ENCODE results near the gene HCN4. TPM values are rescaled to one million over a fixed set of nuclear protein-coding genes. Genes with fewer than 3 reads are reported as not detected.

The HCN4 gene
- total and polyA plus RNA-seq, 2 donors (not counting 3 experiments of a cell fraction or from before 2014, with no cell fraction given) = 0.01 TPM; not detected in 1

- no peak overlapping the region for H3K4me3 ChIP-seq (replicated peaks in 1 of 3; ENCODE audit: insufficient read depth in 1 of 3, low read depth in 1 of 3, low read length in 3 of 3)
- TF ChIP-seq EZH2 (IDR thresholded peaks at IDR 0.05; ENCODE audit: borderline replicate concordance, low read depth, low read length, severe bottlenecking) = no peak
- TF ChIP-seq JUN (IDR thresholded peaks at IDR 0.05; ENCODE audit: borderline replicate concordance, insufficient read depth, insufficient read length, low read depth) = no peak
- BruUV-seq (replicated peaks) = no TSS peak
- DNase-seq (ENCODE audit: low read depth, low spot score) = no peak
- H3K9me1 ChIP-seq (replicated peaks; ENCODE audit: control insufficient read depth, extremely low read depth, insufficient read depth, low read length) = no peaks in the 10 kb centered on the region
- H4K20me1 ChIP-seq (replicated peaks; ENCODE audit: control insufficient read depth, extremely low read depth, insufficient read depth, low read length) = no peaks in the 10 kb centered on the region
- H3K4me1 ChIP-seq (ENCODE audit: control insufficient read depth, extremely low read depth, insufficient read depth, low read length) = no peaks in the 10 kb centered on the region
- no peak overlapping the region for H2AFZ ChIP-seq (ENCODE audit: low read depth, low read length)
- no peaks in the 10 kb centered on the region for H3K9me3 ChIP-seq (replicated peaks; ENCODE audit: control insufficient read depth, insufficient read depth, low read length)
- H3K27ac ChIP-seq (ENCODE audit: insufficient read depth, low read depth, low read length) = no peak overlapping the region
- no peak for FAIRE-seq
- H3K9ac ChIP-seq (replicated peaks; ENCODE audit: extremely low read depth, insufficient read depth, low read length) = no peak overlapping the region
- H3K79me2 ChIP-seq (ENCODE audit: control insufficient read depth, insufficient read depth, low read length) = no peaks in the 10 kb centered on the region
- intact Hi-C loops (cut with micrococcal nuclease) = no loop called here
- CTCF ChIA-PET = interaction anchor here (1.1 kb wide), 1 partner anchor 46 kb away, joined by 3 read pairs; no protein-coding TSS in a partner anchor
- no peaks in the 10 kb centered on the region for H3K27me3 ChIP-seq (ENCODE audit: control insufficient read depth in 2 of 2, insufficient read depth in 2 of 2, low read length in 2 of 2)
- no peaks in the 10 kb centered on the region for H3K36me3 ChIP-seq (ENCODE audit: control insufficient read depth in 2 of 2, extremely low read depth in 1 of 2, insufficient read depth in 2 of 2, low read length in 2 of 2)
- H3K4me2 ChIP-seq (ENCODE audit: insufficient read depth, low read length) = no peak overlapping the region
- POLR2A ChIA-PET = no interaction called here
- dilution Hi-C loops (cut with MboI; ENCODE audit: extremely low pct_ligation_motif_present, low sequenced_read_pairs) = no loop called here
Observed at GRCh38 chr15:73330206-73331051, 38.3 kb downstream of the HCN4 start.

GRCh38 chr15:73329501-73330200 lies 39.1 kb downstream of the HCN4 start:
- Histone ChIP-seq H3K4me3 (replicated peaks in 1 of 3; ENCODE audit: insufficient read depth in 1 of 3, low read depth in 1 of 3, low read length in 3 of 3) (no peak overlapping the region), H3K9me3 (replicated peaks; ENCODE audit: control insufficient read depth, insufficient read depth, low read length) (no peaks in the 10 kb centered on the region), H3K9ac (replicated peaks; ENCODE audit: extremely low read depth, insufficient read depth, low read length) (no peak overlapping the region), H3K4me1 (ENCODE audit: control insufficient read depth, extremely low read depth, insufficient read depth, low read length) (no peaks in the 10 kb centered on the region), H4K20me1 (replicated peaks; ENCODE audit: control insufficient read depth, extremely low read depth, insufficient read depth, low read length) (no peaks in the 10 kb centered on the region), H3K9me1 (replicated peaks; ENCODE audit: control insufficient read depth, extremely low read depth, insufficient read depth, low read length) (no peaks in the 10 kb centered on the region), H3K4me2 (ENCODE audit: insufficient read depth, low read length) (no peak overlapping the region), H3K36me3 (ENCODE audit: control insufficient read depth in 2 of 2, extremely low read depth in 1 of 2, insufficient read depth in 2 of 2, low read length in 2 of 2) (no peaks in the 10 kb centered on the region), H3K27ac (ENCODE audit: insufficient read depth, low read depth, low read length) (no peak overlapping the region), H3K27me3 (ENCODE audit: control insufficient read depth in 2 of 2, insufficient read depth in 2 of 2, low read length in 2 of 2) (no peaks in the 10 kb centered on the region), H3K79me2 (ENCODE audit: control insufficient read depth, insufficient read depth, low read length) (no peaks in the 10 kb centered on the region), H2AFZ (ENCODE audit: low read depth, low read length) (no peak overlapping the region)
- TF ChIP-seq MAX (IDR thresholded peaks at IDR 0.05; ENCODE audit: insufficient read depth, insufficient read length) = no peak
- TF ChIP-seq POLR2A (IDR thresholded peaks at IDR 0.05; ENCODE audit: low read depth, low read length) = no peak
- no peak for TF ChIP-seq EZH2 (IDR thresholded peaks at IDR 0.05; ENCODE audit: borderline replicate concordance, low read depth, low read length, severe bottlenecking)
- no peak for TF ChIP-seq GATA2 (IDR thresholded peaks at IDR 0.05; ENCODE audit: insufficient read depth, insufficient read length, low read depth, low read length)
- TF ChIP-seq POLR2AphosphoS5 (IDR thresholded peaks at IDR 0.05; ENCODE audit: insufficient read depth, low read depth, low read length) = no peak
- no peak for TF ChIP-seq FOS (IDR thresholded peaks at IDR 0.05; ENCODE audit: borderline replicate concordance, insufficient read depth, low read length)
- TF ChIP-seq JUN (IDR thresholded peaks at IDR 0.05; ENCODE audit: borderline replicate concordance, insufficient read depth, insufficient read length, low read depth) = no peak
- no peak for TF ChIP-seq CTCF (IDR thresholded peaks at IDR 0.05; ENCODE audit: extremely low read depth in 1 of 2, insufficient read depth in 1 of 2, low read depth in 1 of 2, low read length in 2 of 2)
- no peak for TF ChIP-seq MYC (IDR thresholded peaks at IDR 0.05; ENCODE audit: low read depth, low read length)
- no TSS peak for BruUV-seq (replicated peaks)
- FAIRE-seq (no peak), DNase-seq (ENCODE audit: low read depth, low spot score) (no peak)
- CTCF ChIA-PET = no interaction called here
- intact Hi-C loops (cut with micrococcal nuclease) (no loop called here), dilution Hi-C loops (cut with MboI; ENCODE audit: extremely low pct_ligation_motif_present, low sequenced_read_pairs) (no loop called here)
- POLR2A ChIA-PET = no interaction called here

All from endothelial cell of umbilical vein (primary cell).